ENCODE measurements around the gene BRINP1.

DNA sequence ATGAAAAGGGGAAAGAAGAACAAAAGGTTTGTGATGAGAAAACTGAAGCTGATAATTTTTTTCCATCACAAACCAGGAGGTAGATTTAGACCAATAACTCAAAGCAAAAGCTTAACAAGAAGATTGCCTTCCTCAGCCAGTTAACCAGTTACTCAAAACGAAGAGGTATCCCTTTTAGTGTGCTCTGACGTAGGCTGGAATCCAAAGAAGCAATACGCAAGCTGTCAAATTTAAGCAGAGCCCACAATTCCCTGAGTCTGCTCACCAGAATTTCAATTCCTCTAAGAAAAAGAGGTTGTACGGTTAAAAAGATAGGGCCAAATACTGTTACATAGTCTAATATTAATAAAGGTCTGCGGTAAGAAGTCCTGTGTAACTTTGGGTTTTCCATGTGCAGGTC lies 61.8 kb downstream of the BRINP1 start:
- TF ChIP-seq POLR2A (IDR thresholded peaks at IDR 0.05; ENCODE audit: low read length) (no peak), GATA1 (IDR thresholded peaks at IDR 0.05; ENCODE audit: low read depth, low read length) (no peak)
